ENCODE results near the gene SCAF1. TPM values are rescaled to one million over a fixed set of nuclear protein-coding genes. Genes with fewer than 3 reads are reported as not detected.

SCAF1 gene
- total and polyA plus RNA-seq, 2 of the 13 experiments (the other 11 are each of a cell fraction or from before 2014, with no cell fraction given) = 3.3 to 6.1 TPM

DNA sequence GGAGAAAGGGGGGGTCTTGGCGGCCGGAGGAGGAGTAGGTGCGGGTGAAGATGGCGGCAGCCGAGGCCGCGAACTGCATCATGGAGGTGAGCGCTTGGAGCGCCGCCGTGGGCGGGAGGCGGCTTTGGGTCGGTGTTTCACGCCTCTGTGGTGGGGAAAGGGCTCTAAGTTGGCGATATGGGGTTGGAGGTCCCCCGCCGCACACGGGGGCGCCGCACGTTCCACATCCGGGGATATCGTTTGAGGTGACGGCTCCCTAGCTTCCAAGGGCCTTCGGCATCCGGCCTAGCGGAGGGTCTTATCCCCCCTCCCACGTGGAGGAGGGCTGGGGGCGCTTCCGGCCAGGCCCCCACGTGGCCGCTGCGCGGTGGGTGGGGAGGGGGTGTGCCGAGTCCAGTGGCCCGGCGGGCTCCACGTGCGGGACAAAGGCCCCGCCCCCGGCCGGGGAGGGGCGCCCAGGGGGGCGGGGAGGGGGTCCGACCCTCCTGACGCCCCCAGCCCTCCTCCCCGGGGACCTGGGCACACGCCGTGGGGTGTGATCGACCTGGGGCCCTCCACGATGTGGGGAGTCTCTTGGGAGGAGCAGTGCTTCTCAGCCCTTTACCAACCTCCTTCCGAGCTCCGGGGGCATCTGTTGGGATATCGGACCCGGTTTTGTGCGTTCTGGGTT is 35.4 kb downstream of the SCAF1 start, which contains the start of gene PRMT1 (continued):
- TF ChIP-seq, protein P1, sequence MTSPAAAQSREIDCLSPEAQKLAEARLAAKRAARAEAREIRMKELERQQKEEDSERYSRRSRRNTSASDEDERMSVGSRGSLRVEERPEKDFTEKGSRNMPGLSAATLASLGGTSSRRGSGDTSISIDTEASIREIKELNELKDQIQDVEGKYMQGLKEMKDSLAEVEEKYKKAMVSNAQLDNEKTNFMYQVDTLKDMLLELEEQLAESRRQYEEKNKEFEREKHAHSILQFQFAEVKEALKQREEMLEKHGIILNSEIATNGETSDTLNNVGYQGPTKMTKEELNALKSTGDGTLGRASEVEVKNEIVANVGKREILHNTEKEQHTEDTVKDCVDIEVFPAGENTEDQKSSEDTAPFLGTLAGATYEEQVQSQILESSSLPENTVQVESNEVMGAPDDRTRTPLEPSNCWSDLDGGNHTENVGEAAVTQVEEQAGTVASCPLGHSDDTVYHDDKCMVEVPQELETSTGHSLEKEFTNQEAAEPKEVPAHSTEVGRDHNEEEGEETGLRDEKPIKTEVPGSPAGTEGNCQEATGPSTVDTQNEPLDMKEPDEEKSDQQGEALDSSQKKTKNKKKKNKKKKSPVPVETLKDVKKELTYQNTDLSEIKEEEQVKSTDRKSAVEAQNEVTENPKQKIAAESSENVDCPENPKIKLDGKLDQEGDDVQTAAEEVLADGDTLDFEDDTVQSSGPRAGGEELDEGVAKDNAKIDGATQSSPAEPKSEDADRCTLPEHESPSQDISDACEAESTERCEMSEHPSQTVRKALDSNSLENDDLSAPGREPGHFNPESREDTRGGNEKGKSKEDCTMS (CRISPR knock-in tag; conservative IDR thresholded peaks at IDR 0.05) = no peak
- TF ChIP-seq SRY (CRISPR knock-in tag; IDR thresholded peaks at IDR 0.05) (no peak), KLF13 (CRISPR knock-in tag; IDR thresholded peaks at IDR 0.05) (no peak), JARID2 (CRISPR knock-in tag; IDR thresholded peaks at IDR 0.05; ENCODE audit: insufficient replicate concordance) (no peak), JUND (CRISPR knock-in tag; IDR thresholded peaks at IDR 0.05) (no peak), ZBTB7B (CRISPR knock-in tag; IDR thresholded peaks at IDR 0.05) (peak; percentile 75), SALL2 (CRISPR knock-in tag; IDR thresholded peaks at IDR 0.05) (peak; percentile 74), ZNF781 (CRISPR knock-in tag; IDR thresholded peaks at IDR 0.05; ENCODE audit: borderline replicate concordance, not compliant biosample characterization) (no peak), HNRNPH1 (optimal IDR thresholded peaks at IDR 0.05; ENCODE audit: low read depth, low read length) (peak; percentile 95), PAF1 (CRISPR knock-in tag; IDR thresholded peaks at IDR 0.05) (no peak), ZNF557 (CRISPR knock-in tag; IDR thresholded peaks at IDR 0.05) (no peak), ZFP37 (CRISPR knock-in tag; IDR thresholded peaks at IDR 0.05; ENCODE audit: borderline replicate concordance) (no peak), SATB2 (CRISPR knock-in tag; IDR thresholded peaks at IDR 0.05) (no peak), CBX5 (CRISPR knock-in tag; IDR thresholded peaks at IDR 0.05; ENCODE audit: borderline replicate concordance) (no peak), JDP2 (CRISPR knock-in tag; IDR thresholded peaks at IDR 0.05; ENCODE audit: borderline replicate concordance) (no peak), SALL1 (CRISPR knock-in tag; IDR thresholded peaks at IDR 0.05) (peak; percentile 70), MXI1 (IDR thresholded peaks at IDR 0.05; ENCODE audit: borderline replicate concordance, low read depth, low read length) (peak; percentile 86)
- TF ChIP-seq, protein P2, sequence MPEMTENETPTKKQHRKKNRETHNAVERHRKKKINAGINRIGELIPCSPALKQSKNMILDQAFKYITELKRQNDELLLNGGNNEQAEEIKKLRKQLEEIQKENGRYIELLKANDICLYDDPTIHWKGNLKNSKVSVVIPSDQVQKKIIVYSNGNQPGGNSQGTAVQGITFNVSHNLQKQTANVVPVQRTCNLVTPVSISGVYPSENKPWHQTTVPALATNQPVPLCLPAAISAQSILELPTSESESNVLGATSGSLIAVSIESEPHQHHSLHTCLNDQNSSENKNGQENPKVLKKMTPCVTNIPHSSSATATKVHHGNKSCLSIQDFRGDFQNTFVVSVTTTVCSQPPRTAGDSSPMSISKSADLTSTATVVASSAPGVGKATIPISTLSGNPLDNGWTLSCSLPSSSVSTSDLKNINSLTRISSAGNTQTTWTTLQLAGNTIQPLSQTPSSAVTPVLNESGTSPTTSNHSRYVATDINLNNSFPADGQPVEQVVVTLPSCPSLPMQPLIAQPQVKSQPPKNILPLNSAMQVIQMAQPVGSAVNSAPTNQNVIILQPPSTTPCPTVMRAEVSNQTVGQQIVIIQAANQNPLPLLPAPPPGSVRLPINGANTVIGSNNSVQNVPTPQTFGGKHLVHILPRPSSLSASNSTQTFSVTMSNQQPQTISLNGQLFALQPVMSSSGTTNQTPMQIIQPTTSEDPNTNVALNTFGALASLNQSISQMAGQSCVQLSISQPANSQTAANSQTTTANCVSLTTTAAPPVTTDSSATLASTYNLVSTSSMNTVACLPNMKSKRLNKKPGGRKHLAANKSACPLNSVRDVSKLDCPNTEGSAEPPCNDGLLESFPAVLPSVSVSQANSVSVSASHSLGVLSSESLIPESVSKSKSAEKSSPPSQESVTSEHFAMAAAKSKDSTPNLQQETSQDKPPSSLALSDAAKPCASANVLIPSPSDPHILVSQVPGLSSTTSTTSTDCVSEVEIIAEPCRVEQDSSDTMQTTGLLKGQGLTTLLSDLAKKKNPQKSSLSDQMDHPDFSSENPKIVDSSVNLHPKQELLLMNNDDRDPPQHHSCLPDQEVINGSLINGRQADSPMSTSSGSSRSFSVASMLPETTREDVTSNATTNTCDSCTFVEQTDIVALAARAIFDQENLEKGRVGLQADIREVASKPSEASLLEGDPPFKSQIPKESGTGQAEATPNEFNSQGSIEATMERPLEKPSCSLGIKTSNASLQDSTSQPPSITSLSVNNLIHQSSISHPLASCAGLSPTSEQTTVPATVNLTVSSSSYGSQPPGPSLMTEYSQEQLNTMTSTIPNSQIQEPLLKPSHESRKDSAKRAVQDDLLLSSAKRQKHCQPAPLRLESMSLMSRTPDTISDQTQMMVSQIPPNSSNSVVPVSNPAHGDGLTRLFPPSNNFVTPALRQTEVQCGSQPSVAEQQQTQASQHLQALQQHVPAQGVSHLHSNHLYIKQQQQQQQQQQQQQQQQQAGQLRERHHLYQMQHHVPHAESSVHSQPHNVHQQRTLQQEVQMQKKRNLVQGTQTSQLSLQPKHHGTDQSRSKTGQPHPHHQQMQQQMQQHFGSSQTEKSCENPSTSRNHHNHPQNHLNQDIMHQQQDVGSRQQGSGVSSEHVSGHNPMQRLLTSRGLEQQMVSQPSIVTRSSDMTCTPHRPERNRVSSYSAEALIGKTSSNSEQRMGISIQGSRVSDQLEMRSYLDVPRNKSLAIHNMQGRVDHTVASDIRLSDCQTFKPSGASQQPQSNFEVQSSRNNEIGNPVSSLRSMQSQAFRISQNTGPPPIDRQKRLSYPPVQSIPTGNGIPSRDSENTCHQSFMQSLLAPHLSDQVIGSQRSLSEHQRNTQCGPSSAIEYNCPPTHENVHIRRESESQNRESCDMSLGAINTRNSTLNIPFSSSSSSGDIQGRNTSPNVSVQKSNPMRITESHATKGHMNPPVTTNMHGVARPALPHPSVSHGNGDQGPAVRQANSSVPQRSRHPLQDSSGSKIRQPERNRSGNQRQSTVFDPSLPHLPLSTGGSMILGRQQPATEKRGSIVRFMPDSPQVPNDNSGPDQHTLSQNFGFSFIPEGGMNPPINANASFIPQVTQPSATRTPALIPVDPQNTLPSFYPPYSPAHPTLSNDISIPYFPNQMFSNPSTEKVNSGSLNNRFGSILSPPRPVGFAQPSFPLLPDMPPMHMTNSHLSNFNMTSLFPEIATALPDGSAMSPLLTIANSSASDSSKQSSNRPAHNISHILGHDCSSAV (CRISPR knock-in tag; IDR thresholded peaks at IDR 0.05; ENCODE audit: borderline replicate concordance) = no peak
- TF ChIP-seq, protein P3, sequence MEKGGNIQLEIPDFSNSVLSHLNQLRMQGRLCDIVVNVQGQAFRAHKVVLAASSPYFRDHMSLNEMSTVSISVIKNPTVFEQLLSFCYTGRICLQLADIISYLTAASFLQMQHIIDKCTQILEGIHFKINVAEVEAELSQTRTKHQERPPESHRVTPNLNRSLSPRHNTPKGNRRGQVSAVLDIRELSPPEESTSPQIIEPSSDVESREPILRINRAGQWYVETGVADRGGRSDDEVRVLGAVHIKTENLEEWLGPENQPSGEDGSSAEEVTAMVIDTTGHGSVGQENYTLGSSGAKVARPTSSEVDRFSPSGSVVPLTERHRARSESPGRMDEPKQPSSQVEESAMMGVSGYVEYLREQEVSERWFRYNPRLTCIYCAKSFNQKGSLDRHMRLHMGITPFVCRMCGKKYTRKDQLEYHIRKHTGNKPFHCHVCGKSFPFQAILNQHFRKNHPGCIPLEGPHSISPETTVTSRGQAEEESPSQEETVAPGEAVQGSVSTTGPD (CRISPR knock-in tag; IDR thresholded peaks at IDR 0.05) = no peak

Measured in HepG2 (cell line).